Hematopoietic multipotent progenitor cell treated with erythropoietin and hydrocortisone succinate and interleukin-3 and kit ligand, for 6 days (in vitro differentiated cells): ENCODE measurements around the gene GDE1.
"Not testable (repeated sequence)": the region's sequence is repeated elsewhere in the genome, so short reads cannot be mapped to it uniquely, and the experiment has no call there.

Source experiments
- DNase-seq: peaks from one replicate; pipeline ENCODE4 v3.0.0-alpha.2; 2015

Gene GDE1

GRCh38 chr16:19521471-19522396, at the start of gene GDE1:
TSS of gene GDE1 (minus strand) at chr16:19522098. CDS start at chr16:19521964, 134 bp downstream.
- peak; percentile 96 for DNase-seq

GRCh38 chr16:19567560-19567959, 45.7 kb upstream of the GDE1 start:
- no peak for DNase-seq

- DNase-seq = no peak
These were observed 44.5 kb upstream of the GDE1 start for GRCh38 chr16:19566362-19566761.

- DNase-seq = no peak
These were observed 41.5 kb upstream of the GDE1 start for GRCh38 chr16:19563377-19563776.

GRCh38 chr16:19560078-19560477, 38.2 kb upstream of the GDE1 start:
- DNase-seq = no peak

GRCh38 chr16:19559242-19559910, 37.5 kb upstream of the GDE1 start:
- peak; percentile 87 for DNase-seq

- peak; percentile 90 for DNase-seq
These were observed 34.3 kb upstream of the GDE1 start for GRCh38 chr16:19555938-19556771.

GRCh38 chr16:19555186-19555937, 33.5 kb upstream of the GDE1 start, which contains the start of gene VPS35L:
TSS of gene VPS35L (plus strand) at chr16:19555703. CDS start at chr16:19555730, 27 bp downstream.
- peak; percentile 98 for DNase-seq

GRCh38 chr16:19549673-19550072, 27.8 kb upstream of the GDE1 start:
- DNase-seq = no peak

GRCh38 chr16:19548144-19548543, 26.2 kb upstream of the GDE1 start:
- DNase-seq = no peak

GRCh38 chr16:19543278-19543996, 21.5 kb upstream of the GDE1 start:
- DNase-seq = not testable (repeated sequence)

GRCh38 chr16:19542138-19542821, 20.4 kb upstream of the GDE1 start:
- no peak for DNase-seq

- DNase-seq = no peak
These were observed 18.5 kb upstream of the GDE1 start for GRCh38 chr16:19540241-19540970.

GRCh38 chr16:19532601-19533000, 10.7 kb upstream of the GDE1 start:
- no peak for DNase-seq

GRCh38 chr16:19528666-19529065, 6.8 kb upstream of the GDE1 start:
- DNase-seq = no peak

GRCh38 chr16:19527161-19527560, 5.3 kb upstream of the GDE1 start:
- DNase-seq = no peak

- DNase-seq = no peak
These were observed 3.5 kb upstream of the GDE1 start for GRCh38 chr16:19525385-19525723.

- DNase-seq = peak; percentile 43
These were observed 2.9 kb upstream of the GDE1 start for GRCh38 chr16:19524616-19525384.

GRCh38 chr16:19524356-19524615, 2.4 kb upstream of the GDE1 start:
- DNase-seq = no peak
